Uterus (tissue), 4 donors: ENCODE data around the gene KCNV2. TPM values are rescaled to one million over a fixed set of nuclear protein-coding genes. Genes with fewer than 3 reads are reported as not detected.

ENCODE experiments used
- DNase-seq, 2 donors: peaks; one replicate each; pipeline ENCODE4 v3.0.0-alpha.2; 2019 to 2020
- H3K27ac ChIP-seq, 2 donors: fragments of 200-600 bp; sonication (generic); 1 replicate in 1 of 2; 2 replicates in 1 of 2; pipeline ENCODE4 v1.5.1; 2016 to 2018
- H3K27me3 ChIP-seq, 2 donors: fragments of 200-600 bp; sonication (generic); one replicate each; pipeline ENCODE4 v1.5.1; 2018 to 2019; ENCODE audit warnings: control low read depth in 1 of 2
- H3K36me3 ChIP-seq, 2 donors: fragments of 200-600 bp; sonication (generic); one replicate each; pipeline ENCODE4 v1.5.1; 2019; ENCODE audit warnings: control low read depth in 1 of 2
- H3K4me1 ChIP-seq, 2 donors: fragments of 200-600 bp; sonication (generic); one replicate each; pipeline ENCODE4 v1.5.1; 2018 to 2019; ENCODE audit warnings: control low read depth in 1 of 2
- H3K4me3 ChIP-seq, 2 donors: fragments of 200-600 bp; sonication (generic); 1 replicate in 1 of 2; 2 replicates in 1 of 2; pipeline ENCODE4 v1.5.1; 2018 to 2019; ENCODE audit warnings: mild to moderate bottlenecking in 1 of 2
- H3K9me3 ChIP-seq, 2 donors: fragments of 200-600 bp; sonication (generic); one replicate each; pipeline ENCODE4 v1.5.1; 2019; ENCODE audit warnings: control low read depth in 1 of 2
- CTCF ChIP-seq, 4 experiments: fragments of 200-600 bp in 2 of 4; fragments of 450-650 bp in 2 of 4; sonication (generic) in 2 of 4; IDR thresholded peaks; one replicate each; pipeline ENCODE4 v1.5.1; 2016 to 2019; ENCODE audit warnings: antibody characterized with exemption in 4 of 4, mild to moderate bottlenecking in 2 of 4, moderate library complexity in 1 of 4
- POLR2A ChIP-seq, 2 donors: fragments of 450-650 bp; IDR thresholded peaks; one replicate each; pipeline ENCODE4 v1.6.1; 2016; ENCODE audit warnings: antibody characterized with exemption in 2 of 2, mild to moderate bottlenecking in 1 of 2, moderate library complexity in 1 of 2
- intact Hi-C: fragments of 100-400 bp; cut with DNase I; formaldehyde crosslinking; loops from one replicate; pipeline ENCODE4 v1.15.1; 2023; ENCODE audit warnings: low total_unique reads
- total RNA-seq, 4 donors: library from RNA; depleted of rRNA in 3 of 4; stranded (reverse); fragments of >200 nt in 3 of 4; gene quantifications; one replicate each; pipeline versions ENCODE4 v1.1.0 to v1.2.4, GENCODE V29; 2014 to 2023
- donor health status: DM: yes; HTN: yes; CAD: no.

Gene KCNV2
- total RNA-seq, 4 donors from 2014 or later, result not detected

GRCh38 chr9:2778816-2779215 is 61.5 kb downstream of the KCNV2 start:
- Histone ChIP-seq H3K27me3 (no peaks in the 10 kb centered on the region), H3K4me3 (no peak overlapping the region), H3K9me3 (peaks cover 0 to 3% of the 10 kb centered on the region in 2 donors), H3K4me1 (no peaks in the 10 kb centered on the region), H3K27ac (no peak overlapping the region), H3K36me3 (no peaks in the 10 kb centered on the region)
- TF ChIP-seq POLR2A (IDR thresholded peaks at IDR 0.05) (no peak), CTCF (IDR thresholded peaks at IDR 0.05) (no peak)
- DNase-seq, result no peak
- intact Hi-C loops, result no loop called here

Other genes with a start within 250 kb of the KCNV2 start
- gene VLDLR, start 95.7 kb upstream of the KCNV2 start, total RNA-seq, result 10 to 100 TPM in 3 of 4 donors, 1 to 10 TPM in 1; 8.5 to 99.5 (median 19.4) TPM
- 10 to 100 TPM; 18.4 to 64.8 (median 38.2) TPM for gene PUM3, start 126.6 kb downstream of the KCNV2 start, total RNA-seq